ENCODE results near the gene ZFYVE26. TPM values are rescaled to one million over a fixed set of nuclear protein-coding genes. Genes with fewer than 3 reads are reported as not detected.

The ZFYVE26 gene
- total RNA-seq, 4 donors from 2014 or later: 23.9 to 31.7 (median 28.8) TPM

DNA sequence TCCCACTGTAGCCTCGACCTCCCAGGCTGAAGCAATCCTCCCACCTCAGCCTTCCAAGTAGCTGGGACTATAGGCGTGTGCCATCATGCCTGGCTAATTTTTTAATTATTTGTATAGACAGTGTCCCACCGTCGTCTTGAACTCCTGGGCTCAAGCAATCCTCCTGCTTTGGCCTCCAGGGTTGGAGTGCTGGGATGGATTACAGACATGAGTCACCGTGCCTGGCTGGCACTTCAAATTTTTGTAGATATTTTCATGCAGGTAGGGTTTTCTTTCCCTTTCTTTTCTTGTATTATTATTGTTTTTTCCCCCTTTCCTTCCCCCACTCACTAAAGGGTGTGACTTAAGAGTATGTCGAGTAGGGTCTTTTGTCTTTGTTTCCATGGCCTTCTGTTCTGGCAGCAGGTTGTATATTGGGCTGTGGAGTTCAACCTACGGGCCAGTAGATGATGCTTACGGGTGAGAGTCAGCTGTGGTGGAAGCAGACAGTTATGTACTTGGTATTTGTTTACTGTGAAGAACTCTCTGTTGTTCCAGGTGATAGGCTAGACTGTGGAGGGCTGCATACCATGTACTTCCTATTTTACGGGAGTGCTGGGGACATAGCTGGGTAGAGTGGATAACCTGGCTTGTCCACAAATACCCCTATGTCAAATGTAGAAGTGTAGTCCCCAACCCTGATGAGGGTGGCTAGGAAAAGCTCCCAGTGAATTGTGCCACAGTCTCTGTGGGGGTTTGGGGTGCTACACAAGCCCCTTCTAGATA lies 33.9 kb upstream of the ZFYVE26 start:
- 94 to 95% methylated on average over 7 to 9 of the region's 9 CpGs for WGBS, 2 donors (ENCODE audit: low coverage in 1 of 2)
- in situ Hi-C loops (cut with MboI; ENCODE audit: low pct_ligation_motif_present in 1 of 4, low pct_unique_long_range_greater_than_20kb in 1 of 4, low sequenced_read_pairs in 3 of 4) (no loop called here), intact Hi-C loops (cut with DNase I; ENCODE audit: low total_unique reads) (no loop called here)
- TF ChIP-seq, protein P1, sequence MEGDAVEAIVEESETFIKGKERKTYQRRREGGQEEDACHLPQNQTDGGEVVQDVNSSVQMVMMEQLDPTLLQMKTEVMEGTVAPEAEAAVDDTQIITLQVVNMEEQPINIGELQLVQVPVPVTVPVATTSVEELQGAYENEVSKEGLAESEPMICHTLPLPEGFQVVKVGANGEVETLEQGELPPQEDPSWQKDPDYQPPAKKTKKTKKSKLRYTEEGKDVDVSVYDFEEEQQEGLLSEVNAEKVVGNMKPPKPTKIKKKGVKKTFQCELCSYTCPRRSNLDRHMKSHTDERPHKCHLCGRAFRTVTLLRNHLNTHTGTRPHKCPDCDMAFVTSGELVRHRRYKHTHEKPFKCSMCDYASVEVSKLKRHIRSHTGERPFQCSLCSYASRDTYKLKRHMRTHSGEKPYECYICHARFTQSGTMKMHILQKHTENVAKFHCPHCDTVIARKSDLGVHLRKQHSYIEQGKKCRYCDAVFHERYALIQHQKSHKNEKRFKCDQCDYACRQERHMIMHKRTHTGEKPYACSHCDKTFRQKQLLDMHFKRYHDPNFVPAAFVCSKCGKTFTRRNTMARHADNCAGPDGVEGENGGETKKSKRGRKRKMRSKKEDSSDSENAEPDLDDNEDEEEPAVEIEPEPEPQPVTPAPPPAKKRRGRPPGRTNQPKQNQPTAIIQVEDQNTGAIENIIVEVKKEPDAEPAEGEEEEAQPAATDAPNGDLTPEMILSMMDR (IDR thresholded peaks at IDR 0.05): no peak
- TF ChIP-seq POLR2A (IDR thresholded peaks at IDR 0.05) (no peak), POLR2AphosphoS5 (IDR thresholded peaks at IDR 0.05) (no peak), EP300 (IDR thresholded peaks at IDR 0.05; ENCODE audit: low read depth) (no peak)
- Histone ChIP-seq H3K9me3 (no peaks in the 10 kb centered on the region), H3K27me3 (no peaks in the 10 kb centered on the region), H3K4me1 (peaks cover 0 to 4% (median 0%) of the 10 kb centered on the region in 4 donors), H3K4me3 (no peak overlapping the region), H3K27ac (no peak overlapping the region), H3K36me3 (no peaks in the 10 kb centered on the region)
- DNase-seq: no peak

DNA sequence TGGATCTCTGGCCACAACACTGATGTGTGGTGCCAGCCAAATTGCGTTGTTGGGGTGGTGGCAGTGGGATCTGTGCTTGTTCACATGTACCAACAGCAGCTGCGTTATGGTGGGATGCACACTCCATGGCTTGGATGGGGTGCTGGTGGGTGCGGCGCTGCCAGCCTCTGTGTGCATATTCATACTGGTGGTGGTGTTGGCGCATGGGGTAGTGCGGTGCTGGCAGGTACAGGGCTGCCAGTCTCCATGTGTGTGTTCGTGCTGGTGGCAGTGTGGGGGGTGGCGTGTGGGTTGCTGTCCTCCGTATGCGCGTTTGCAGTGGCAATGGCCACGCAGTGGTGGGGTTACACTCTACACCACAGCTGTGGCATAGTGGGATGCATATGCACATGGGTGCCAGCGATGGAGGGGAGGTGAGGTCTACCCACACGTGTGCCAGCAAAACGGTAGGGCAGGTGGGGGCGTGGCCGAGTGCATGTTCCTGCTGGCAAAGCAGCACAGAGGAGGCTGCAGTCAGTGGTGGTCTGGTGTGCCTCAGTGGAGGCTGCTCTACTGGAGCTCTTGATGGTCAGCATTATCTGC lies 29.7 kb upstream of the ZFYVE26 start:
- TF ChIP-seq EP300 (IDR thresholded peaks at IDR 0.05; ENCODE audit: low read depth) (no peak), POLR2AphosphoS5 (IDR thresholded peaks at IDR 0.05) (no peak)
- TF ChIP-seq, protein P1 (IDR thresholded peaks at IDR 0.05): no peak
- no peak overlapping the region for H3K27ac ChIP-seq
- intact Hi-C loops (cut with DNase I; ENCODE audit: low total_unique reads): no loop called here
- no peak for DNase-seq
- H3K27me3 ChIP-seq: no peaks in the 10 kb centered on the region
- in situ Hi-C loops (cut with MboI; ENCODE audit: low pct_ligation_motif_present in 1 of 4, low pct_unique_long_range_greater_than_20kb in 1 of 4, low sequenced_read_pairs in 3 of 4): loop anchor here in 2 of 4 donors (10.0 to 25.0 kb wide), 2 partner anchors 89 to 991 kb away; no protein-coding TSS in a partner anchor
- H3K9me3 ChIP-seq: no peaks in the 10 kb centered on the region
- H3K4me1 ChIP-seq: no peaks in the 10 kb centered on the region
- no peak overlapping the region for H3K4me3 ChIP-seq
- 97% methylated on average over 15 of the region's 17 CpGs; no CpG with 5 or more reads in 1 of the 2 donors for WGBS, 2 donors (ENCODE audit: low coverage in 1 of 2)
- H3K36me3 ChIP-seq: no peaks in the 10 kb centered on the region

DNA sequence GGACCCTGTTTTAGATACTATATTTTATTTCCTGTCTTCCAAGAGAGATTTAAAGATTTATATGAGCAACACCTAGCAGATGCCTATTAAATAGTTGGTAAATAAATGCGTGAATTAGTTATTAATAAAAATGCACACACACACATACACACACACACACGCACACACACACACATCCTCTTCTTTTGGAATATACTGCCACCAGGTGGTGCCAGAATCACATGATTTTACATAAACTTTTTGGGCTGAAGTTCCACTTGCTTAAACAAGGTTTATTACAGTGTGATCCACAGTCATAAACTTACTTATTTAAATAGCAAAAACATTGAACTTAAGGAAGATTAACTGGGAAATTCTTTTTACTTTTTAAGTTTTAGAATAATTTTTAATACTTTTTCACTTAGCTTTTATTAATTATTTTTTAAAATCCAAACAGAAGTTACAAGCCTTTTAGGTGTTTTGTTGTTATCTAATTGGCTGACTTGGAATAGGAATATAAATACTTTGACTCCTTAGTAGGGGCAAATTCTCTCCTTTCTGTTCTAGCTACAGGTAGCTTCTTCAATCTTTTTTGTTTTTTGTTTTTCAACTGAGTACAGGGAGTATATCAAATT lies 20.7 kb upstream of the ZFYVE26 start:
- DNase-seq: peak; percentile 62

More for the DNA sequence above, 20.7 kb upstream of the ZFYVE26 start:
- H3K4me3 ChIP-seq: no peak overlapping the region
- intact Hi-C loops (cut with DNase I; ENCODE audit: low total_unique reads) (no loop called here), in situ Hi-C loops (cut with MboI; ENCODE audit: low pct_ligation_motif_present in 1 of 4, low pct_unique_long_range_greater_than_20kb in 1 of 4, low sequenced_read_pairs in 3 of 4) (loop anchor here (10.0 to 25.0 kb wide), 4 partner anchors 98 to 1008 kb away; no protein-coding TSS in a partner anchor)
- no peaks in the 10 kb centered on the region for H3K9me3 ChIP-seq
- H3K27ac ChIP-seq: no peak overlapping the region
- peaks cover 0 to 8% (median 2%) of the 10 kb centered on the region in 4 donors for H3K4me1 ChIP-seq
- TF ChIP-seq, protein P1 (IDR thresholded peaks at IDR 0.05): peak; percentile 51 to 84 (median 59)
- TF ChIP-seq EP300 (IDR thresholded peaks at IDR 0.05; ENCODE audit: low read depth) (no peak), POLR2AphosphoS5 (IDR thresholded peaks at IDR 0.05) (no peak), POLR2A (IDR thresholded peaks at IDR 0.05) (no peak)
- no peaks in the 10 kb centered on the region for H3K27me3 ChIP-seq
- WGBS, 2 donors (ENCODE audit: low coverage in 1 of 2): 0 to 14% methylated on average over 2 of the region's 2 CpGs
- H3K36me3 ChIP-seq: no peaks in the 10 kb centered on the region
